Glutamatergic neuron (in vitro differentiated cells): Measurements from ENCODE around the gene KANSL1L. TPM values are rescaled to one million over a fixed set of nuclear protein-coding genes. Genes with fewer than 3 reads are reported as not detected.
"Not testable (repeated sequence)": the region's sequence is repeated elsewhere in the genome, so short reads cannot be mapped to it uniquely, and the experiment has no call there.

Experiments
- DNase-seq: peaks from one replicate; pipeline ENCODE4 v3.0.0; 2022
- H3K27ac Mint-ChIP-seq: one replicate; pipeline ENCODE4 v1.8.0; 2020; ENCODE audit warnings: mild to moderate bottlenecking, mixed read lengths, inconsistent platforms; ENCODE audit not compliant: unreplicated experiment
- H3K27me3 Mint-ChIP-seq: one replicate; pipeline ENCODE4 v1.8.0; 2020; ENCODE audit warnings: mild to moderate bottlenecking, moderate library complexity, mixed read lengths, inconsistent platforms; ENCODE audit not compliant: unreplicated experiment
- H3K36me3 Mint-ChIP-seq: one replicate; pipeline ENCODE4 v1.8.0; 2020; ENCODE audit warnings: mild to moderate bottlenecking, mixed read lengths, inconsistent platforms; ENCODE audit not compliant: unreplicated experiment
- H3K4me1 Mint-ChIP-seq: one replicate; pipeline ENCODE4 v1.8.0; 2020; ENCODE audit warnings: mild to moderate bottlenecking, low read depth, mixed read lengths, inconsistent platforms; ENCODE audit not compliant: unreplicated experiment
- H3K4me3 Mint-ChIP-seq: one replicate; pipeline ENCODE4 v1.8.0; 2020; ENCODE audit warnings: mild to moderate bottlenecking, mixed read lengths, inconsistent platforms; ENCODE audit not compliant: unreplicated experiment
- H3K9me3 Mint-ChIP-seq: one replicate; pipeline ENCODE4 v1.8.0; 2020; ENCODE audit warnings: mild to moderate bottlenecking, moderate library complexity, mixed read lengths, inconsistent platforms; ENCODE audit not compliant: unreplicated experiment
- CTCF ChIP-seq: fragments of 200-600 bp; sonication (generic); IDR thresholded peaks from one replicate; pipeline ENCODE4 v1.5.0; 2021; ENCODE audit not compliant: partially characterized antibody, unreplicated experiment
- total RNA-seq: library from RNA; stranded (reverse); fragmentation: NEBNext Ultra II Directional; extraction: Animal tissue kit (Norgen Biotek cat#: 25700); gene quantifications from one replicate; pipeline ENCODE4 v1.2.1, GENCODE V29; 2021; ENCODE audit not compliant: unreplicated experiment

The KANSL1L gene
- total RNA-seq, 1 donor from 2014 or later: 26.4 TPM

DNA sequence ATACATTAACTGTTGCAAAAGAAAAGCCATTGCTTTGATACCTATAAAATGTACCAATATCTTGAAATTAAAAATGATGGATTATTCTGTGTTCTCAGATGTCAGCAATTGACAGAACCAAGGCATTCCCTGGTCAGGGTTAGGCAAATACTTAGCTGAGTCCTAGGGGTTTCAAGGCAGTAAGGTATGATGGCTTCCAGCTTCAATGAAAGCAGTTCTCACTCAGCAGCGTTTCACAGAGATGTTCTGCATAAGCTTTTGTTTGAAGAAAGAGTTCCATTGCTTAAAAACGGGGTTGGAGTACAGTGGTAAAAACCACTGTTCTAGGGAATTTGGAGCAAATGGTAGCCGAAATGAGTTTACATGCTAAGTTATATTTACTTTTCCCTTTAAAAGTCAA, 17.0 kb upstream of the KANSL1L start:
- peaks cover 3% of the 10 kb centered on the region for H3K27me3 Mint-ChIP-seq
- no peak for DNase-seq
- no peaks in the 10 kb centered on the region for H3K4me1 Mint-ChIP-seq
- no peak overlapping the region for H3K27ac Mint-ChIP-seq
- peaks cover 12% of the 10 kb centered on the region for H3K9me3 Mint-ChIP-seq
- H3K36me3 Mint-ChIP-seq: peaks cover 18% of the 10 kb centered on the region
- H3K4me3 Mint-ChIP-seq: no peak overlapping the region
- TF ChIP-seq CTCF: no peak

DNA sequence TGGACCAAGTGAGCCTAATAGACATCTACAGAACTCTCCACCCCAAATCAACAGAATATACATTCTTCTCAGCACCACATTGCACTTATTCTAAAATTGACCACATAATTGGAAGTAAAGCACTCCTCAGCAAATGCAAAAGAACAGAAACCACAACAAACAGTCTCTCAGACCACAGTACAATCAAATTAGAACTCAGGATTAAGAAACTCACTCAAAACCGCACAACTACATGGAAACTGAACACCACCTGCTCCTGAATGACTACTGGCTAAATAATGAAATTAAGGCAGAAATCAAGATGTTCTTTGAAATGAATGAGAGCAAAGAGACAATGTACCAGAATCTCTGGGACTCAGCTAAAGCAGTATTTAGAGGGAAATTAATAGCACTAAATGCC, 12.7 kb upstream of the KANSL1L start:
- Mint-ChIP-seq H3K36me3 (peaks cover 18% of the 10 kb centered on the region), H3K9me3 (peaks cover 12% of the 10 kb centered on the region)
- not testable (repeated sequence) for H3K27ac Mint-ChIP-seq, DNase-seq, H3K27me3 Mint-ChIP-seq, H3K4me1 Mint-ChIP-seq, H3K4me3 Mint-ChIP-seq

DNA sequence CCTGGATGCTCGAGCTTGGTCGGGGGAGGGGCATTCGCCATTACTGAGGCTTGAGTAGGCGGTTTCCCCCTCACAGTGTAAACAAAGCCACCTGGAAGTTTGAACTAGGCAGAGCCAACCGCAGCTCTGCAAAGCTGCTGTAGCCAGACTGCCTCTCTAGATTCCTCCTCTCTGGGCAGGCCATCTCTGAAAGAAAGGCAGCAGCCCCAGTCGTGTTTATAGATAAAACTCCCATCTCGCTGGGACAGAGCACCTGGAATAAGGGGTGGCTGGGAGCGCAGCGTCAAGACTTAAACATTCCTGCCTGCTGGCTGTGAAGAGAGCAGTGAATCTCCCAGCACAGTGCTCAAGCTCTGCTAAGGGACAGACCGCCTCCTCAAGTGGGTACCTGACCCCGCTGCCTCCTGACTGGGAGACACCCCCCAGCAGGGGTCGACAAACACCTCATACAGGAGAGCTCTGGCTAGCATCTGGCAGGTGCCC, 10.4 kb upstream of the KANSL1L start:
- H3K27ac Mint-ChIP-seq, H3K4me3 Mint-ChIP-seq, H3K4me1 Mint-ChIP-seq, DNase-seq, H3K27me3 Mint-ChIP-seq: not testable (repeated sequence)
- Mint-ChIP-seq H3K9me3 (peaks cover 12% of the 10 kb centered on the region), H3K36me3 (peaks cover 18% of the 10 kb centered on the region)

DNA sequence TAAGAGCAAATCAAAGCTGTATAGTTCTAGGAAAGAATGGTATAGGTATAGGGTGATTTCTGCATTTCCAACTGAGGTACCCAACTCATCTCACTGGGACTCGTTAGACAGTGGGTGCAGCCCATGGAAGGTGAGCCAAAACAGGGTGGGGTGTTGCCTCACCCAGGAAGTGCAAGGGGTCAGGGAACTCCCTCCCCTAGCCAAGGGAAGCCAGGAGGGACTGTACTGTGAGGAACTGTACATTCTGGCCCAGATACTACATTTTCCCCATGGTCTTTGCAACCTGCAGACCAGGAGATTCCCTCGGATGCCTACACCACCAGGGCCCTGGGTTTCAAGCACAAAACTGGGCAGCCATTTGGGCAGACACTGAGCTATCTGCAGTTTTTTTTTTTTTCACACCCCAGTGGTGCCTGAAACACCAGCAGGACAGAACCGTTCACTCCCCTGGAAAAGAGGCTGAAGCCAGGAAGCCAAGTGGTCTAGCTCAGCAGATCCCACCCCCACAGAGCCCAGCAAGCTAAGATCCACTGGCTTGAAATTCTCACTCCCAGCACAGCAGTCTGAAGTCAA, 9.9 kb upstream of the KANSL1L start:
- not testable (repeated sequence) for H3K4me1 Mint-ChIP-seq, H3K27ac Mint-ChIP-seq, H3K27me3 Mint-ChIP-seq, H3K4me3 Mint-ChIP-seq, DNase-seq, H3K9me3 Mint-ChIP-seq
- H3K36me3 Mint-ChIP-seq: peaks cover 18% of the 10 kb centered on the region

DNA sequence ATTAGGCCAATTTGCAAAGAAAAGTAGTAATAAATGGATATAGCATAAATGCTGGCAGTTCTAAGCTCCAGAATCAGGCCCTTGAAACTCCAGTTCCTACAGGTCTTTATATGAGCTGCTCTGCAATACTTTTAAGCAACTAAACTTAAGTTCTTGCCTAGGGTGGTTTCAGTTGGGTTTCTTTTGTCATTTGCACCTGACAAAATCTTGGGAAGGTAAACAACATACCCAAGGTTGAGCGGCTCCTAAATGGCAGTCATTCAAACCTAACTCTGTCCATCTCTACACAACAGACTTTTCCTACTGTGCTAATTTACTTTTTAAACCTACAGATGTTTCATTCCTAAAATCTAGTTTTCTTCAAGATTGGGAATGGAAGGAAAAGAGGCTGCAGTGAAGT, 9.3 kb upstream of the KANSL1L start:
- H3K27ac Mint-ChIP-seq: no peak overlapping the region
- H3K9me3 Mint-ChIP-seq: peaks cover 6% of the 10 kb centered on the region
- no peak for DNase-seq
- H3K4me1 Mint-ChIP-seq: no peaks in the 10 kb centered on the region
- H3K4me3 Mint-ChIP-seq: no peak overlapping the region
- TF ChIP-seq CTCF: no peak
- peaks cover 5% of the 10 kb centered on the region for H3K27me3 Mint-ChIP-seq
- H3K36me3 Mint-ChIP-seq: peaks cover 16% of the 10 kb centered on the region

DNA sequence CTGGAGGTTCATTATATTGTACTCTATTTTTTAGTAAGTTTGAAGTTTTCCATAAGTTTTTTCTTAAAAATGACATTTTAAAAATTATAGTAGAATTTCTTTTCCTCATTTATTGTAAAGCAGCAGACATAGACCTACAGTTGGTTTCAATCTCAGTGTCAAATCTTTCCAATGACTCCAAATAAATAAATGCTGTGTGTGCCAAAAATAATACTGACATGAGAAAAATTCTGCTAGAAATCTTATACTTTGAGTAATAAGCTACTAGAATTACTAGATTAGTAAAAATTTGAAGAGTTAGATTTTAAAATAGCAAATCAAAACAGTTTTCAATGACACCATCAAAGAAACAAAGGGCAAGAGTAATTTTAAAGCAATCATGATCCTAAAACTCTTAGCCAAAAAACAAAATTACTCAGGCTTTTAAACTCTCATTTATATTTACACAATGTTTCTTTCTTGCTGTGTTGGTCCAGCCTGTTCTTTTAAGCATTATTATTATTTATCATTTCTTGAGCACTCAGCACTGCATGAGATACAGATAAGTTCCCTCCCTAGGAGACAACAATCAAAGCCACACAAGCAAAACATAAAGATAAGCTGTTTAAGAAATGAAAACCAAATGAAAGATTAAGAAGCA, 8.3 kb upstream of the KANSL1L start:
- Mint-ChIP-seq H3K27me3 (peaks cover 5% of the 10 kb centered on the region), H3K4me3 (no peak overlapping the region), H3K4me1 (no peaks in the 10 kb centered on the region), H3K27ac (no peak overlapping the region), H3K9me3 (peaks cover 2% of the 10 kb centered on the region), H3K36me3 (peaks cover 6% of the 10 kb centered on the region)
- TF ChIP-seq CTCF: no peak
- DNase-seq: no peak
